Liver (tissue), 9 donors: ENCODE measurements around the gene BRD2. TPM values are rescaled to one million over a fixed set of nuclear protein-coding genes. Genes with fewer than 3 reads are reported as not detected.

Experiments used
- DNase-seq: peaks from one replicate; pipeline ENCODE4 v3.0.0-alpha.2; 2017; ENCODE audit warnings: low spot score
- H3K27ac ChIP-seq, 2 donors: one replicate each; pipeline ENCODE4 v1.7.0; 2013; ENCODE audit warnings: inconsistent platforms in 2 of 2, low read length in 2 of 2, control low read depth in 1 of 2, low read depth in 1 of 2, mild to moderate bottlenecking in 1 of 2
- H3K27me3 ChIP-seq, 4 donors: one replicate each; pipeline versions ENCODE4 v1.6.1 to v1.7.0; 2013; ENCODE audit warnings: low read length in 3 of 4, inconsistent platforms in 1 of 4, mild to moderate bottlenecking in 1 of 4, moderate library complexity in 1 of 4; ENCODE audit not compliant: control insufficient read depth in 4 of 4, insufficient read depth in 4 of 4
- H3K36me3 ChIP-seq, 4 donors: one replicate each; pipeline versions ENCODE4 v1.6.1 to v1.7.0; 2013; ENCODE audit warnings: low read length in 3 of 4, mild to moderate bottlenecking in 3 of 4, low read depth in 1 of 4, moderate library complexity in 1 of 4; ENCODE audit not compliant: control insufficient read depth in 4 of 4, insufficient read depth in 3 of 4
- H3K4me1 ChIP-seq, 4 donors: one replicate each; pipeline versions ENCODE4 v1.6.1 to v1.7.0; 2013; ENCODE audit warnings: low read length in 3 of 4, mild to moderate bottlenecking in 3 of 4, moderate library complexity in 1 of 4; ENCODE audit not compliant: control insufficient read depth in 4 of 4, insufficient read depth in 4 of 4
- H3K4me3 ChIP-seq, 3 donors: one replicate each; pipeline versions ENCODE4 v1.6.1 to v1.7.0; 2013; ENCODE audit warnings: low read length in 3 of 3, control low read depth in 1 of 3, low read depth in 1 of 3, mild to moderate bottlenecking in 1 of 3
- H3K9ac ChIP-seq, 2 donors: one replicate each; pipeline ENCODE4 v1.7.0; 2013; ENCODE audit warnings: low read length in 2 of 2, mild to moderate bottlenecking in 2 of 2, moderate library complexity in 2 of 2, control low read depth in 1 of 2, low read depth in 1 of 2
- H3K9me3 ChIP-seq, 4 donors: one replicate each; pipeline versions ENCODE4 v1.6.1 to v1.7.0; 2013; ENCODE audit warnings: low read length in 3 of 4; ENCODE audit not compliant: control insufficient read depth in 4 of 4
- CTCF ChIP-seq: fragments of 150-350 bp; IDR thresholded peaks from 2 replicates; pipeline ENCODE4 v1.5.1; 2017; ENCODE audit warnings: improper control_type of control experiment, low read depth, low read length; ENCODE audit not compliant: missing input control
- EGR1 ChIP-seq, 2 donors: IDR thresholded peaks; 2 replicates each; pipeline ENCODE4 v1.6.1; 2016 to 2018; ENCODE audit warnings: antibody characterized with exemption in 2 of 2, low read depth in 2 of 2
- FOXA1 ChIP-seq: IDR thresholded peaks from 2 replicates; pipeline ENCODE4 v1.6.1; 2016; ENCODE audit warnings: antibody characterized with exemption
- HNF4A ChIP-seq, 2 donors: conservative IDR thresholded peaks; 2 replicates each; pipeline ENCODE4 v1.6.1; 2016; ENCODE audit warnings: antibody characterized with exemption in 2 of 2, mild to moderate bottlenecking in 2 of 2
- HNF4G ChIP-seq: IDR thresholded peaks from 2 replicates; pipeline ENCODE4 v1.6.1; 2016; ENCODE audit warnings: antibody characterized with exemption
- JUND ChIP-seq, 2 donors: IDR thresholded peaks; 2 replicates each; pipeline ENCODE4 v1.6.1; 2016; ENCODE audit warnings: antibody characterized with exemption in 2 of 2
- NR2F2 ChIP-seq: IDR thresholded peaks from 2 replicates; pipeline ENCODE4 v1.6.1; 2016; ENCODE audit warnings: antibody characterized with exemption
- RAD21 ChIP-seq, 2 donors: IDR thresholded peaks; 2 replicates each; pipeline ENCODE4 v1.6.1; 2016; ENCODE audit warnings: antibody characterized with exemption in 2 of 2, mild to moderate bottlenecking in 2 of 2
- REST ChIP-seq: IDR thresholded peaks from 2 replicates; pipeline ENCODE4 v1.6.1; 2016; ENCODE audit warnings: antibody characterized with exemption, mild to moderate bottlenecking
- RXRA ChIP-seq, 2 donors: IDR thresholded peaks; 2 replicates each; pipeline ENCODE4 v1.6.1; 2017 to 2018; ENCODE audit warnings: antibody characterized with exemption in 2 of 2, mild to moderate bottlenecking in 1 of 2
- TAF1 ChIP-seq: conservative IDR thresholded peaks from 2 replicates; pipeline ENCODE4 v1.6.1; 2016; ENCODE audit warnings: antibody characterized with exemption, mild to moderate bottlenecking
- YY1 ChIP-seq: IDR thresholded peaks from 2 replicates; pipeline ENCODE4 v1.6.1; 2016; ENCODE audit warnings: antibody characterized with exemption, mild to moderate bottlenecking
- WGBS: extraction: QIAGEN DNeasy Blood & Tissue Kit; methylation state at CpG from one replicate; pipeline ENCODE4 v1.1.7; 2013; 5-methylcytosine and 5-hydroxymethylcytosine counted together
- polyA plus RNA-seq, 2 donors: library from polyadenylated mRNA; stranded (reverse) in 1 of 2; unstranded in 1 of 2; fragments of 200-250 nt in 1 of 2; fragments of >200 nt in 1 of 2; fragmentation: Nextera tagmentation in 1 of 2; extraction: Ambion mirVana in 1 of 2; gene quantifications; one replicate each; pipeline versions ENCODE4 v1.2.1 to v1.2.3, GENCODE V29; 2013 to 2015
- total RNA-seq, 2 donors: library from RNA; depleted of rRNA; stranded (reverse); fragments of >200 nt; gene quantifications; one replicate each; pipeline ENCODE4 v1.2.3, GENCODE V29; 2014
- donor health status: healthy.
- donor health status: healthy.
- donor health status: healthy.
- donor health status: healthy.
- donor health status: healthy.

Gene BRD2
- total and polyA plus RNA-seq, 4 donors = 29.8 to 100 (median 50.2) TPM

GRCh38 chr6:32945108-32945760 is 23.2 kb upstream of the BRD2 start:
- 71% methylated on average over 9 of the region's 9 CpGs for WGBS

GRCh38 chr6:32945953-32946352 is 22.4 kb upstream of the BRD2 start:
- H3K4me3 ChIP-seq = no peak overlapping the region
- peaks cover 0 to 4% (median 0%) of the 10 kb centered on the region in 4 donors for H3K4me1 ChIP-seq
- H3K27ac ChIP-seq = no peak overlapping the region

More at GRCh38 chr6:32945108-32945760, 23.2 kb upstream of the BRD2 start:
- H3K36me3 ChIP-seq = no peaks in the 10 kb centered on the region
- H3K4me3 ChIP-seq = no peak overlapping the region
- DNase-seq = no peak
- H3K27ac ChIP-seq = peak overlapping the region in 1 of 2 donors; percentile 32
- no peaks in the 10 kb centered on the region for H3K27me3 ChIP-seq
- H3K4me1 ChIP-seq = peaks cover 0 to 8% (median 4%) of the 10 kb centered on the region in 4 donors
- no peaks in the 10 kb centered on the region for H3K9me3 ChIP-seq
- TF ChIP-seq CTCF (no peak), FOXA1 (no peak), EGR1 (IDR thresholded peaks at IDR 0.05; ENCODE audit: low read depth in 2 of 2) (no peak), HNF4A (conservative IDR thresholded peaks at IDR 0.05) (peak in 1 of 2 donors; percentile 12), YY1 (peak; percentile 31)
- no peak overlapping the region for H3K9ac ChIP-seq

More at GRCh38 chr6:32945953-32946352, 22.4 kb upstream of the BRD2 start:
- H3K36me3 ChIP-seq = no peaks in the 10 kb centered on the region
- no peaks in the 10 kb centered on the region for H3K9me3 ChIP-seq
- no peaks in the 10 kb centered on the region for H3K27me3 ChIP-seq
- DNase-seq = no peak
- TF ChIP-seq YY1 = no peak
- no peak for TF ChIP-seq NR2F2
- no peak for TF ChIP-seq RAD21 (IDR thresholded peaks at IDR 0.05)
- no peak for TF ChIP-seq RXRA (IDR thresholded peaks at IDR 0.05)
- no peak for TF ChIP-seq REST
- TF ChIP-seq EGR1 (IDR thresholded peaks at IDR 0.05; ENCODE audit: low read depth in 2 of 2) = no peak
- TF ChIP-seq TAF1 = no peak
- no peak for TF ChIP-seq HNF4A (conservative IDR thresholded peaks at IDR 0.05)
- TF ChIP-seq HNF4G = no peak
- no peak for TF ChIP-seq CTCF
- no peak for TF ChIP-seq FOXA1
- TF ChIP-seq JUND (IDR thresholded peaks at IDR 0.05) = no peak
- H3K9ac ChIP-seq = no peak overlapping the region
